GM21360 (cell line): ENCODE measurements around the gene FH.

ENCODE experiments used
- ATAC-seq: cut with Tn5 transposase; IDR thresholded peaks from one replicate; pipeline ENCODE4 v1.9.1; 2021; ENCODE audit warnings: mild to moderate bottlenecking, moderate library complexity; ENCODE audit not compliant: unreplicated experiment

FH gene

DNA sequence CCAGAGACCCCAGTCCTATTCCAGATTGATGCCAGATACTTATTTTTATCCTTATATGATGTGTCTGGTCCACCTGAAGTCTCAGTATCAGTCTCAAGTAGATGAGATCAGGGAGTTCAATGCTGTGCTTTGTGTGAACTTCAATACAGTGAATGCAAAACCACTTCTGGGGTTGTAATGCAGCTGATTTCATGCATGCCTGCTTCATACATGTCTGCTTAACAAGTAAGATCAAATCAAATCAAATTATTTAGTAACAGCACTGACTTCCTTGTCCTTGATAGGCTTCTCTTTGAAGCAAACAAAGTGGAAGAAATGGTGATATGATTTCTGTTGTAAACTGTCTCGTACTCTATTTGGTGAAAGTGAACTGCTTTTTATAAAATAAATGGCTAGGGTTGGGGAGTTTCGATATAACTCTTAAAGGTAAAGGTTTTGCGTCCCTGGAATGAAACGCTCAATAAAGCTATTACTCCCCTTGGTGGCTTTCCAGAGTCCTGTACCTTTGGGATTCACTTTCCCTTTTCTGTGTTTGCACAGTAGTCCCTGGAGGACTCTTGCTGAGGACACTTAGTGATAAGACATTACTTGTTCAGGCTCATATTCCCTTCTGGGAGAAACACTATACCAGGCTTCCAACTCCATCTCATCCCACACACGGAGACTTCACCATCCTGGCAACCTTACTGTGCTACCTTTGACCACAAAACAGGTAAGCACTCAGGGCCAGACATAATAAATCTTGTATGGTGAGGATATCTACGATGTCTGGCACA lies 59.3 kb downstream of the FH start:
- ATAC-seq = no peak

DNA sequence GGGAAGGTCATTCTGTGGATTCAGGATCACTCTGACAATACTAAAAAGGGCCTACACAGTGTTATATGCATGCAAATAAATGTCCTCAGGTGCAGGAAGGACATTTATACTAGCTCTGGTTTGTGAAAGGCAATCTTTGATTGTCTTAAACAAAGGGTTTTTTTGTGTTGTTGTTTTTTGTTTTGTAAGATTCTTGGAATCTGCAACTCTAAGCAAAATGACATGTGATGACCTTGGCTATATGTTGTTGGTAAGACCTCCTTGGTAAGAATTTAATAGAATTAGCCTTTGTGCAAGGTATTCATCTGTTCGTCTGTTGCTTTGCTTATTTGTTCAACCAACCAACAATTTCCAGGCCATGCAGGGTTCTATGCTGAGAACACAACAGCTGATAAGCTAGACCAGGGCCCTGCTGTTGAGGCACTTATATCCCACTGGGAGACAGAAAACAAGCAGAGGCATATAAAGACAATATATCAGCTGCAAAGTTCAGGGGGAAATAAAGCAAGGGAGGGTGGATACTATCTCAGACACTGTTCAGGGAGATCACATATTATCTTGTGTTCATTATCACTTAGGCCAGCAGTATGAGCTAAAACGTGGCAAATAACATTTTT lies 60.3 kb downstream of the FH start:
- ATAC-seq = no peak

DNA sequence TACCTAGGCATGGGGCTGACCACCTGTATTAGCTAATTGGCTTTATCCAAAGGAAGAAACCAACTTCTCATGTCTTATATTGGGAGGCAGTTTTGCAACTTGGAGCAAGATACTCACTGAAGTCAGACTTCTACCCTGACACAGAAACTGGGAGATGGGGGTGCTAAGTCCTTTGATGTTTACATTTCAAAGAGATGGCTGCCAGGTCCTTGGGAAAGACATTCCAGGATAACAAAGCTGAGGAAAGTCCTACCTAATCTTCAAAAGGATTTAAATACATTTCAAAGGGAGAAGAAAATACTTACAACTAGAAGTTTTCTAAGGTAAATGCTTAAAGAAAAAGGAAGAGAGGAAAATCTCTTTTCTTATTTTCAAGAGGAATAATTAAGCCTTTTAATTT lies 62.1 kb downstream of the FH start:
- ATAC-seq = no peak

DNA sequence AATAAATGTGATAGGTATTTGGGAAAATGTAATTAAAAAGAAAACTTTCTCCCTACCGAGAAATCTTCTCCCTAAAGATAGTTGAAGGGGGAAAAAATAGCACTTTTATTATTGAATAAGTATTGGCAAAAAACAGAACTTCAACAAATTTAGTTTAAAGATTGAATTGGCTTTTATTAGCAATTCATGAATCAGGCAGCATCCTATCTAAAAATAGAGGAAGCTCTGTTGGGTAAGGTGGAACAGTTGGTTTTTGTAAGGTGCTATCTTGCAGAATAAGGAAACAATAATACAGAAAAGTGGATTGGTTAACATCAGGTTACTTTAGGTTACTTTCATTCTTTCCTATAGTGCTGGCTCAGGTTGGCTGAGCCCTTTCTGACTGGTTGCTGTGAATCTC lies 62.8 kb downstream of the FH start:
- no peak for ATAC-seq

DNA sequence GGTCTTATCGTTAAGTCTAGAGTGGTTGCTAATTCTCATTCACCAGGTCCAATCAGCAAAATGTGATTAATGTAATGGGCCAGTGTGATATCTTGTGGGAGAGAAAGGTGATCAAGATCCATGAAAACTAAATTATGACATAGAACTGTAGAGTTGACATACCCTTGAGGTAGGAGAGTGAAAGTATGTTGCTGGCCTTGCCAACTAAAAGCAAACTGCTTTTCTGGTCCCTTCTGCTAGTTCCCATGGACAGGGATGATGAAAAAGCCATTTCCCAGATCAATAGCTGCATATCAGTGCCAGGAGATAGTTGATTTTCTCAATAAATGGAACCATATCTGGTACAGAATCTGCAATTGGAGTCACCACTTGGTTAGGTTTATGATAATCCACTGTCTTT lies 65.8 kb downstream of the FH start:
- ATAC-seq = no peak

DNA sequence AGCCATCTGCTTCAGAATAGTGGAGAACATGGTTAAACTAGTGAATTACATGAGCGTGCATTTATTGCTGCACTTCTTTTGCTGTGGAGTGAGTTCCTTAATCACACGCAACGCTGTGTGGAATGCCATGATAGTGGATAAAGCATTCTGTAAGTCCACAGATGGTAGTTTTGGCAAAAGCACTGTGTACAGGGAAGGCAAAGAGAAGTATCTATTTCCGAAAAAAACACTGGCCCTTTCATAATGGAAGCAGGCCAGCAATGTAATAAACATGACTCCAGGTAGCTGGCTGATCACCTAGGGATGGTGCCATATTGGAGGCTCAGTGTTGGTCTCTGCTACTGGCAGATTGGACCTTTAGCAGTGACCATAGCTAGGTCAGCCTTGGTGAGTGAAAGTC lies 67.6 kb downstream of the FH start:
- no peak for ATAC-seq
